Left colon (tissue), 2 donors: ENCODE data around the gene CLCN6. TPM values are rescaled to one million over a fixed set of nuclear protein-coding genes. Genes with fewer than 3 reads are reported as not detected.

Source experiments
- ATAC-seq: fragments of 200-7000 bp; cut with Tn5 transposase; one replicate; pipeline ENCODE4 v1.9.1; 2020; ENCODE audit warnings: mild to moderate bottlenecking, moderate library complexity
- DNase-seq, 2 donors: peaks; one replicate each; pipeline ENCODE4 v3.0.0-alpha.2; 2020
- intact Hi-C, 2 donors: fragments of 100-400 bp; cut with DNase I in 1 of 2; cut with micrococcal nuclease in 1 of 2; formaldehyde crosslinking; loops; one replicate each; pipeline versions ENCODE4 v1.11.2 to v1.14.0; 2022; cut with DNase I, micrococcal nuclease
- total RNA-seq, 2 donors: library from RNA; stranded (reverse); fragmentation: NEBNext Ultra II Directional; extraction: Animal tissue kit (Norgen Biotek cat#: 25700); gene quantifications; one replicate each; pipeline ENCODE4 v1.2.1, GENCODE V29; 2021
- donor health status: DM: no; HTN: no; CAD: no.
- donor health status: DM: yes; HTN: yes; CAD: no.

Gene CLCN6
- total RNA-seq, 2 donors from 2014 or later = 14.6 to 20.4 TPM

DNA sequence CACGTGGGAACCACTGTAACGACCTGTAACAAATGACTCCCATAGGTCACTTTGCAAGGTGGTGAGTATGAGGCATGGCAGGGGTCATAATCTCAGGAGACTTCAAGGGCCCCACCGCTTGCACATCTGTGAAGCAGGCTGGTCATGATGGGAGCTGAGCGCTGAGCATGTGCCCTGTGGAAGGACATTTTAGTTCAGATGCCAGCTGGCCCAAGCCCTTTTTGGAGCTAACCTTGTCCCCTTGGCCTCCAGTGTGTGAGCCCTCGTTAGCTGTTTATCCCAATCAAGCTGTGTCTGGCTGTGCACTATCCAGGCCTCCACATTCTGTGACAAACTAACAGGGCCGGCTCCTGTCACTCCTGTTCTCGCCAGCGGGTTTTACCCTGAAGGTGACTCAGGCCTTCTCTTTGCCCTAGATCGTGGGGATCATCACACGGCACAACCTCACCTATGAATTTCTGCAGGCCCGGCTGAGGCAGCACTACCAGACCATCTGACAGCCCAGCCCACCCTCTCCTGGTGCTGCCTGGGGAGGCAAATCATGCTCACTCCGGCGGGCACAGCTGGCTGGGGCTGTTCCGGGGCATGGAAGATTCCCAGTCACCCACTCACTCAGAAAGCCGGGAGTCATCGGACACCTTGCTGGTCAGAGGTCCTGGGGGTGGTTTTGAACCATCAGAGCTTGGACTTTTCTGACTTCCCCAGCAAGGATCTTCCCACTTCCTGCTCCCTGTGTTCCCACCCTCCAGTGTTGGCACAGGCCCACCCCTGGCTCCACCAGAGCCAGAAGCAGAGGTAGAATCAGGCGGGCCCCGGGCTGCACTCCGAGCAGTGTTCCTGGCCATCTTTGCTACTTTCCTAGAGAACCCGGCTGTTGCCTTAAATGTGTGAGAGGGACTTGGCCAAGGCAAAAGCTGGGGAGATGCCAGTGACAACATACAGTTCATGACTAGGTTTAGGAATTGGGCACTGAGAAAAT is 34.0 kb downstream of the CLCN6 start:
- no peak for ATAC-seq
- intact Hi-C loops = loop anchor here in 1 of 2 donors (10.0 kb wide), 2 partner anchors 55 to 125 kb away; no protein-coding TSS in a partner anchor
- no peak for DNase-seq

DNA sequence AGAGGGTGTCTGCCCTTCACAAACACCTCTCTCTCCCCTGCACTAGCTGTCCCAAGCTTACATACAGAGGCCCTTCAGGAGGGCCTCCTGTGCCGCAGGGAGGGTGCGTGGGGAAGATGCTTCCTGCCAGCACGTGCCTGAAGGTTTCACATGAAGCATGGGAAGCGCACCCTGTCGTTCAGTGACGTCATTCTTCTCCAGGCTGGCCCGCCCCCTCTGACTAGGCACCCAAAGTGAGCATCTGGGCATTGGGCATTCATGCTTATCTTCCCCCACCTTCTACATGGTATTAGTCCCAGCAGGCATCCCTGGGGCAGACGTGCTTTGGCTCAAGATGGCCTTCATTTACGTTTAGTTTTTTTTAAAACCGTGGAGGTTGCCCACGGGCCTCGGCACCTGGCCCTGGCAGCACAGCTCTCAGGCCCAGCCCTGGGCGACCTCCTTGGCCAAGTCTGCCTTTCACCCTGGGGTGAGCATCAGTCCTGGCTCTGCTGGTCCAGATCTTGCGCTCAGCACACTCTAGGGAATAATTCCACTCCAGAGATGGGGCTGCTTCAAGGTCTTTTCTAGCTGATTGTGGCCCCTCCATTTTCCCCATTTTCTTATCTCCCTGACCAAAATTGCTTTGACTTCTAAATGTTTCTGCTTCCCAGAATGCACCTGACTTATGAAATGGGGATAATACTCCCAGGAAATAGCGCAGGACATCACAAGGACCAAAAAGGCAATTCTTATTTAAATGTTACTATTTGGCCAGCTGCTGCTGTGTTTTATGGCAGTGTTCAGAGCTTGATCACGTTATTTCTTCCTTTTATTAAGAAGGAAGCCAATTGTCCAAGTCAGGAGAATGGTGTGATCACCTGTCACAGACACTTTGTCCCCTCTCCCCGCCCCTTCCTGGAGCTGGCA is 35.5 kb downstream of the CLCN6 start:
- ATAC-seq = no peak
- no peak for DNase-seq
- intact Hi-C loops = no loop called here

DNA sequence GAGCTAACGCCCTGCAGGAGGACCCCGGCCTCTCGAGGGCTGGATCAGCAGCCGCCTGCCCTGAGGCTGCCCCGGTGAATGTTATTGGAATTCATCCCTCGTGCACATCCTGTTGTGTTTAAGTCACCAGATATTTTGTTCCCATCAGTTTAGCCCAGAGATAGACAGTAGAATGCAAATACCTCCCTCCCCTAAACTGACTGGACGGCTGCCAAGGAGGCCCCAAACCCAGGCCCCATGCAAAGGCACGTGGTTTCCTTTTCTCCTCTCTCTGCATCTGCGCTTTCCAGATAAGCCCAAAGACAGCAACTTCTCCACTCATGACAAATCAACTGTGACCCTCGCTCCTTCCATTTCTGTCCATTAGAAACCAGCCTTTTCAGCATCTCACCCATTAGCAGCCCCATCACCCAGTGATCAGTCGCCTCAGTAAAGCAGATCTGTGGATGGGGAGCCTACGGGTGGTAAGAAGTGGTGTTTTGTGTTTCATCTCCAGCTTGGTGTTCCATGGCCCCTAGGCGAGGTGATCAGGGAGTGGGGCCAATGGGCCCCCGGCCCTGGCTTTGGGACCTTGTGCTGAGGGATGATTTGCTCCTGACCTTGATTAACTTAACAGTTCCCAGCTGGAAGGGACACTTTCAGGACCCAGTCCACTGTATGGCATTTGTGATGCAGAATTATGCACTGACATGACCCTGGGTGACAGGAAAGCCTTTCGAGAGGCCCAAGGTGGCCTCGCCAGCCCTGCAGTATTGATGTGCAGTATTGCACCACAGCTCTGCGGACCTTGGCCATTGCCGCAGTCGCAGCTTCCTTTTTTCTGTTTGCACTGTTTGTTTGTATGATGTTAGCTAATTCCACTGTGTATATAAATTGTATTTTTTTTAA is 36.4 kb downstream of the CLCN6 start:
- intact Hi-C loops = no loop called here
- DNase-seq = peak in 1 of 2 donors; percentile 23
- ATAC-seq = no peak

DNA sequence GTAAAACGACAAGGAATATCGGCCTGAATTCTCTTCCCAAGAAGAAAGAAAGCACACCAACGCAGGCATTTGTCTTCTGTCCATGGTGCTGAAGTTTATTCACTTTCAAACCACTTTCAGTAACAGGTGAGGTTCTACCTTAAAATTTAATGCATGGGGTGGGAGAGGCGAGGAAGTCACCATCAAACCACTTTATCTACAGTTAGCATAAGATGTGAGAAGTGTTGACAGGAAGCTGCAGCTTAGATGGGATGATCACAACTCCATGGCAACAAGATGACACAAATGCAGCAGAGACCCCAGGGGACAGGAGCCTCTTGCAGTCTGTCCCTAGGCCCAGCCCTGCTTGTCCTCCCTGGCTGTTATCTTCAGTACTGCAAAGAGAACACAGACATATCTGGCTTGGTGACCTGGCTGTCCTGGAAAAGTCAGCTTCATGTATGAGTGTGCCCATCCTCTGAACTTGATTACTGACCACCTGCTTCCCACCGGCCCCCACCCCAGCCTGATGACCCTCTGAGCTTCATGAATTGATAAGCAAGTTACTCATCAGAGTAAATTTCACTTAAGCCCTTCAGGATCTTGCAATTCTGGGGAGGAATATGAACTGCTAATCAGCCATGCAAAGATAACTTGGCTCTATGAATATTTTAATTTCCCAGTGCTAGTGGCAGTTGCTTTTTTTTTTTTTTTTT is 39.8 kb downstream of the CLCN6 start:
- DNase-seq (no peak), ATAC-seq (no peak)
- intact Hi-C loops = no loop called here

DNA sequence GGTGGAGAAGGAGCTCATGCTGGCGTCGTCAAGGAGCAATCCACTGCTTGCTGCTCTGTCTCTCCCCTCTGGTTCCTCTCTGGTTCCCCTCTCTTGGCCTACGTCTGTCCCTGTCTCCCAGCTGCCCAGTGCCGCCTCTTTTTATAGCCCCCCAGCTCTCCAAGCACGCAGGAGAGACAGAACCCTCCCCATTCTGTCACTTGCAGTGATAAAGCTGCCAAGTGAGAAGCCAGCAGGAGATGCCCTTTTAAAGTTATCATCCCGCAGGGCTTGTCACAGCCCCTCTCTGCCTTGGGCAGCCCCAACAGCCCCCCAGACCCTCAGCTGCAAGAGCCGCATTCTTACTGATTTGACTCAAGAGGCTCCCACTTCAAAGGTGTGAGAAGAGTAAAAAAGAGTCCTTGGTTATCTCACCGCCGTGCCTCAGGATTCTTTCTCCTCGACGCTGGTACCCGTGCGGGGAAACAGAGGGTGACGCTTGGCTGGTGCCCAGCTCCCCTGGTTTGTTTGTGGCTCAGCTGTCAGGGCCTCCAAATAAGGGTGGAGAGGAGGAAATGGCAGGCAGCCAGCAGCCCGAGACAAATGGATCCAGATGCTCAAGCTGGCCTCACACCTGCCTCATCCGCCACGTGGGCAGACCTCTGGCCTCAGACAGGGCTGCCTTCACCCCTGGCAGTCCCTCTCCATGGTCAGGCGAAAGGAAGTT is 41.8 kb downstream of the CLCN6 start, which contains the start of gene NPPA:
Gene NPPA, minus strand, starts transcription at position 117 of the 706 bp plus-strand sequence. Its CDS starts 99 bp downstream, at position 18.
- no peak for DNase-seq
- peak; percentile 26 for ATAC-seq
- intact Hi-C loops = no loop called here

DNA sequence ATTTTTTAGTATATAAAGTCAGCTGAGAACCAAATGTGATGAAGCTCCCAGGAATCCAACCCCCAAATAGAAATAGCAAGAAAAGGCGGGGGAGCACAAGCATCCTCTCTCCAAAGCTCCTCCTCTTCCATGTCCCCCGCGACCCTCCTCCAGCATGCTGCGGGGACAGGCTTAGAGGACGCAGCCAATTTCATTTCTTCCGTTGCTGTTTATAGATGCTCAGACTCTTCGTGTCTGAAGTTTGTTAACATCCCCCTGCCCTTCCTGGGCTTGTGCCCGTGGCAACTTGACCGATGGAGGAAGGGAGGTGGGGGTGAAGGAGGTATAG is 42.3 kb downstream of the CLCN6 start:
- ATAC-seq (no peak), DNase-seq (no peak)
- intact Hi-C loops = no loop called here

DNA sequence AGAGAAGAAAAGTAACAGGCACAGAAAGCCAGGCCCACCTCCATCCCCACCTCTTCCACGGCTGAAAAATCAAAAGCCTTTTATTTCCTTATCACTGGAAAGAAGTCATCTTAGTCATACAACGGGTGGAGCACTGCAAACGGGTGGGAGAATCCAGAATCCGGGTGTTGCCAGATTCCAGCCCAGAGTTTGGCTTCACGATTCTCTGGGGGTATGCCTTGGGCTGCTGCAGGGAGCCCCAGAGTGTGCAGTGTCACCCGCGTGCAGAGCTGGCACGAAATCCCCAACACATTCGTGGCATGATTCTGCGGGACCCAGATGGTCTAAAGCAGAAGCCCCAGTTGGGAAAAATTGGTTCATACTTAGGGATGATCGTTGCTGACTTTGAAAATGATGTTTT is 44.2 kb downstream of the CLCN6 start:
- intact Hi-C loops = no loop called here
- no peak for ATAC-seq
- no peak for DNase-seq

DNA sequence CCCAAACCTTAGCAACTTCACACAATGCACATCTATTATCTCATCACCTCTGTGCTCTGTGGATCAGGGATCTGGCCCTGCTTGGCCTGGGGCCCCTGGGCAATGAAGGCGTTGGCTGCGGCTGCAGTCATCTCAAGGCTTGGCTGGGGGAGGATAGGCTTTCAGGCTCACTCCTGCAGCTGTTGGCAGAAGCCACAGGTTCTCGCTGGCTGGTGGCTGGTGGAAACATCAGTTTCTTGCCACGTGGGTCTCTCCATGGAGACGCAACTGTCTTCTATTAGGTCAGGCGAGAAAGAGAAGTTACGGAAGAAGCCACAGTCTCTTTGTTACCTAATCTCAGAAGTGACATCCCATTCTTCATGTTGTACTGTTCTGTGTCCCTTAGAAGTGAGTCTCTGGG is 45.2 kb downstream of the CLCN6 start:
- intact Hi-C loops = no loop called here
- no peak for DNase-seq
- ATAC-seq = no peak

DNA sequence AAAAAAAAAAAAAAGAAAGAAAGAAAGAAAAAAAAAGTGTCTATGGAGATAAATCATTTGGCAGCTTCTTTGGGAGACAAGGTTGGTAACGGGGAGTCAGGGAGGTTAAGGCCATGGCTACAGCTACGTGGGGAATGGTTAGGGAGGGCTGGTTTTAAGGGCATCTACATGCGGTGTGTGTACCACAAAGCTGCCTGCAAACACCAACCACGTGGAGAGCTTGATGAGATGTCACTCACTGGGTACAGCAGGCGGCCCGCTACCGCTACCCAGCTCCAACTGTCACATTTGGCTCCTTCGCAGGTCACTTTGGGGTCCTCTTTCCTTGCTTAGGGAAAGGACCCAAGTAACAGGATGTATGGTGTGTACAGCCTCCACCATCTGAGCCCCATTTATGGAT is 48.5 kb downstream of the CLCN6 start:
- DNase-seq (no peak), ATAC-seq (no peak)
- intact Hi-C loops = no loop called here

DNA sequence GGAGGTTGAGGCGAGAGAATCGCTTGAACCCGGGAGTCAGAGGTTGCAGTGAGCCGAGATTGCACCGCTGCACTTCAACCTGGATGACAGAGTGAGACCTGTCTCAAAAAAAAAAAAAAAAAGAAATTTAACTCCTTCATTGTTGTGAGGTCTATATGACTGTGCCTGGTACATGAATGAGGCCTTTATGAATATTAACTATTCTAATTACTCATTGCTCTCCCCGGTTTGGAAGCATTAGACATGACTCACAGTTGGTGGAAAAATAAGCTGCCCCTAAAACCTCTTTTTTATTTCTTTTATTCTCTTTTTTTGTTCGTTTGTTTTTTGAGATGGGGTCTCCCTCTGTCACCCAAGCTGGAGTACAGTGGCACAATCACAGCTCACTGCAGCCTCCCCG is 49.4 kb downstream of the CLCN6 start:
- intact Hi-C loops = no loop called here
- no peak for ATAC-seq
- DNase-seq = no peak

DNA sequence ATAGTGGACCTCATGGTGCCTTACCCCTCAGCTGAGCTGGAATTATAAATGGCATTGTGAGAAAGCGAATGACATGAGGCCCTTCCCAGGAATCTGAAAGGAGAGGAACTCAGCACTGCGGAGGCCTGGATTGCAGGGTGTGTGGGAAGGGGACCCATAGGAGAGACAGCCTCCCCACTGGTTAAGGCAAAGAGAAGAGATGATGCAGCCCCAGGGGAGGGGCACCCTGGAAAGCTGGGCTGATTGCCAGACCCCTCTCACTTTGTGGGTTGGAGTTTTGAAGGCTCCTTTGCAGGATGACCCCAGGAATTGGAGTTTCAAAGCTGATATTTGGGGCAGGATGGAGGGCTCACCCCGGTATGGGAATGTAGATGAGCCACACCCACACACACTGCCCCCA is 50.7 kb downstream of the CLCN6 start:
- no peak for DNase-seq
- no peak for ATAC-seq
- intact Hi-C loops = no loop called here

DNA sequence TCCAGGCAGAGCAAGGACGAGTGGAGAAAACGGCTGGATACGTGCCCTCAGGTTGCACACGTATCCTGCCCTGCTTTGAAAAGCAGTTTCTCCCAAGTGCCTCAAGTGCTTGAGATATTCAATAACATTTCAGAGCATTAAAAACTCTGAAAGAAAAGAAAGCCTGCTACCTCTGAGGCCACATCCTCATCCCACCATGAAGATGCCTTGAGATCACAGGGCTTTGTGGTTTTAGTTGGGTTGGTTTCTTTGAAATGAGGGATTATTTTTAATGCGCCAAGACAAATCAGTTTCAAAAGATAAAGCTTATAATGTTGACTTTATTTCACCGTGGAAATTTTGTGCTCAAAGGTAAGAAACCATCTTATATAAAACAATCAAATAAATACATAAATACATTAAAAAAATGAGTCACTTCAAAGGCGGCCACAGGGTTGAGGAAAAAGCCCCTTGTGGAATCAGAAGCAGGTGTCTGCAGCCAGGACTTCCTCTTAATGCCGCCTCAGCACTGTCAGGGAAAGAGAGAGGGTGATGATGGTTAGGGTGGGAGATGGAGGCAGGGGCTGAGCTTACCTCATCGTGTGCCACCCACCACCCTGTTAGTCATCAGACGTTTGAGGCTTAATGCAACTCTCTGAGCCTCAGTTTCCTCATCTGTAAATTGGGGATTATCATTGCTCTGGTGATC is 51.3 kb downstream of the CLCN6 start:
- intact Hi-C loops = no loop called here
- no peak for ATAC-seq
- DNase-seq = no peak

DNA sequence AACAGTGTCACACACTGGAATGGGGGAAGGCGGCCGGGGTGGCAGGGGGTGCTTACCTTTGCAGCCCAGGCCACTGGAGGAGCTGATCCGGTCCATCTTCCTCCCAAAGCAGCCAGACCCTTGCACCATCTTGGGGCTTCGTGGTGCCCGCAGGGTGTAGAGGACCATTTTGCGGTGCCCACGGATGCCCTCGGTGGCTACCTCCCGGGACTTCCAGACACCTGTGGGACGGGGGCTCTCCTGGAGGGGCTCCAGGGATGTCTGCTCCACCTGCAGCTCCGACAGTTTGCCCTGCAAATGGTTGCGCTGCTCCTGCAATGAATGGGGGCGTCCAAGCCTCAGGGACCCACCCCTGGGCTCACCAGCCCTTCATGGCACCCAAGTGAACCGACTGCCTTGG is 52.2 kb downstream of the CLCN6 start:
- intact Hi-C loops = no loop called here
- DNase-seq (no peak), ATAC-seq (no peak)

DNA sequence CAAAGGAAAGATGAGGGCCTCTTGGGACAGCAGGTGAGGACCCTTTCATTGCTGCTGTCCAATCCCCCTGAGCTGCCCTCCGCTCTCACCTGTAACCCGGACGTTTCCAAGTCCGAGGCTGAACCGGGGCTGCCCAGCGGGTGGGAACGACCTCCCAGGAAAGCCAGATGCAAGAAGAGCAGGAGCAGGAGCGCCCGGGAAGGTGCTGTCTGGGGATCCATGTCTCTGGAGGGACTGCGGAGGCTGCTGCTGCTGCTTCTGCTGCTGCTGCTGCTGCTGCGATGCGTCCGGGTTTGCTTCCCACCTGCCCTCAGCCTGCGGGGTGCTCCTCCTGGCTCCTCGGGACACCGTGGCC is 52.6 kb downstream of the CLCN6 start, which contains the start of gene NPPB:
Gene NPPB, minus strand, starts transcription at position 333 of the 355 bp plus-strand sequence. Its CDS starts 112 bp downstream, at position 221.
- no peak for DNase-seq
- intact Hi-C loops = no loop called here
- no peak for ATAC-seq

DNA sequence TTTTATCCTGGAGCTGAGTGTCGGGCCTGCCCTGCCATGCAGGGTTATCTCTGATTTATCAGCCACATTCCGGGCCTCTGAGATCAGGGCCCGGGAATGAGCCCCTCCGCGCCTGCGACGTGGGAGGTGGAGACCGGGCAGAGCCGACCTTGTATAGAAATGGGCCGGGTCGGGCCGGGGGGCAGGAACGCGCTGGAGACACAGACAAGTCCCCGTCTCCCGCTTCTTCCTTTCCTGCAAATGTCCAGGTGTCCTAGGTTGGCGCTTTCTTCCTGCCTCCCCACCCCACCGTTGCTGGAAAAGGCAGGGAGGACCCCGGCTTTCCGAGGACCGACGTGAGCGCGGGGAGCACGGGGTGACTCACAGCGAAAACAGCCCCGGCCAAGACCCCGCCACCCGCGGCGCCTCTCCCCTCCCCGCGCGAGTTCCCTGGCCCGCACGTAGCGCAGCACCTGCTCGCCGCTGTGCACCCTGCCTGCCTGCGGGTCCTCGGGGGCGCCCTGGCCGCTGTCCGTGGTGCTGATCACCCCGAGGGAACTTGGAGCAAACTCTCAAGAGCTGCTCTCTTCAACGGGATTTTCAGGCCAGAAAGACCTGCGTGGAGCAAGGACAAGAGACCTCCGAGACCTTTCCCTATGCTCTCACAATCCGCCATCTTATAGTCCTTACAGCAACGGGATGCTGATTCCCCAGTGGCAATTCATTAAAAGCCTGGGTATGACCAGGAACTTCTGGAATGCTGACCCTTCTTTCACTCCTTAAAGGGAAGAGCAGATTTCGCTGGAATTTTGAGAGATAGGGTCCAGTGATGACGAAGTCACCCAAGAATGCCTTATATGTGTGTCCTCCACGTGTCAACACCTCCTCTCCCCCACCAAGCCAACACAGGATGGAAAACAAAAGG is 53.2 kb downstream of the CLCN6 start:
- intact Hi-C loops = no loop called here
- ATAC-seq (peak; percentile 72), DNase-seq (peak in 1 of 2 donors; percentile 69)

DNA sequence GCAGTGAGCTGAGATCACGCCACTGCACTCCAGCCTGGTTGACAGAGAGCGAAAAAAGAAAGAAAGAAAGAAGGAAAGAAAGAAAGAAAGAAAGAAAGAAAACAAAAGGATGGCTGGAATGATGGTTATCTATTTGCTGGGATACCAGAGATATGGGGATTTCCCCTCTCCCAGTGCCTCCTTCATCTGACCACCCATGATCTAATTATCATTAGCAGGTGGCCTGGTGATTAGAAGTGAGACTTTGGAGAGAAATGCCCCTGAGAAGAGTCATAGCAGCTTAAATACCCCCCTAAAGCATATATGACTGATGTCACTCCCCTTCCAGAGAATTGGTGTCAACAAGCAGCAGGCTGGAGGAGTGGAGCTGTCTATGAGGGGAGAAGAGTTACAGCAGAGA is 54.1 kb downstream of the CLCN6 start:
- intact Hi-C loops = no loop called here
- DNase-seq = no peak
- no peak for ATAC-seq
